ENCODE data around the gene RSPH9.
A peak's percentile ranks its signal among the peaks of the same experiment; 100 is the strongest.

- peak; percentile 95 for TF ChIP-seq CTCF (IDR thresholded peaks at IDR 0.05; ENCODE audit: low read depth, low read length)
- TF ChIP-seq POLR2A (IDR thresholded peaks at IDR 0.05; ENCODE audit: extremely low read depth, insufficient read length): peak; percentile 11
- no peak for TF ChIP-seq MYC (IDR thresholded peaks at IDR 0.05; ENCODE audit: low read depth, low read length)
- TF ChIP-seq MAX (IDR thresholded peaks at IDR 0.05; ENCODE audit: low read depth, low read length): no peak
These were observed 22.7 kb downstream of the RSPH9 start for GRCh38 chr6:43667245-43668150.
